ENCODE data around the gene UBE2QL1. TPM values are rescaled to one million over a fixed set of nuclear protein-coding genes. Genes with fewer than 3 reads are reported as not detected.

UBE2QL1 gene
- total RNA-seq, 2 donors from 2014 or later = not detected

- H3K27me3 Mint-ChIP-seq = peaks cover 48% of the 10 kb centered on the region
- H3K27ac Mint-ChIP-seq = no peak overlapping the region
- no peak for ATAC-seq (replicated peaks)
- H3K36me3 Mint-ChIP-seq (ENCODE audit: low read depth) = no peaks in the 10 kb centered on the region
- no peaks in the 10 kb centered on the region for H3K9me3 Mint-ChIP-seq
- H3K4me1 Mint-ChIP-seq = peaks cover 4% of the 10 kb centered on the region
- H3K4me3 Mint-ChIP-seq = no peak overlapping the region
These were observed 41.1 kb downstream of the UBE2QL1 start for GRCh38 chr5:6489643-6490185.

DNA sequence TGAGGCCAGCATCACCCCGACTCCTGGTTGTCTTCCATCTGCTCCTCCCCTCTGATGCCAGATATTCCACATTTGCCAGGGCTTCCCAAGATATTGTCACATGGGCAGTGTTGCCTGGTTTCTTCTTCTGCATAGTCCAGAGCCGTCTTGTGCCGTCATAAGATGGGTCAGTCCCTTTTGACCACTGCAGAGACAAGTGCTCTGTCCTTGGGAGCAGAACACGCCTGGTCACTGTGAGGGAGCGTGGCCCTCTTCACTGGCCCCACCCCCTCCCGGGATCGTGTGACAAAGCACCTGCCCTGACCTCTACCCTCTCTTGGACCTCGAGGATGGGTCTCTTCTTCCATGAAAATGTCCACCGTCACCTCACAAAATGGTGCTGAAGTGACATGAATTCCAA lies 41.6 kb downstream of the UBE2QL1 start:
- Mint-ChIP-seq H3K36me3 (ENCODE audit: low read depth) (no peaks in the 10 kb centered on the region), H3K4me1 (peaks cover 4% of the 10 kb centered on the region), H3K27ac (no peak overlapping the region), H3K27me3 (peaks cover 45% of the 10 kb centered on the region), H3K4me3 (no peak overlapping the region), H3K9me3 (no peaks in the 10 kb centered on the region)
- ATAC-seq (replicated peaks) = no peak

GRCh38 chr5:6490693-6491092 lies 42.0 kb downstream of the UBE2QL1 start:
- no peak overlapping the region for H3K4me3 Mint-ChIP-seq

DNA sequence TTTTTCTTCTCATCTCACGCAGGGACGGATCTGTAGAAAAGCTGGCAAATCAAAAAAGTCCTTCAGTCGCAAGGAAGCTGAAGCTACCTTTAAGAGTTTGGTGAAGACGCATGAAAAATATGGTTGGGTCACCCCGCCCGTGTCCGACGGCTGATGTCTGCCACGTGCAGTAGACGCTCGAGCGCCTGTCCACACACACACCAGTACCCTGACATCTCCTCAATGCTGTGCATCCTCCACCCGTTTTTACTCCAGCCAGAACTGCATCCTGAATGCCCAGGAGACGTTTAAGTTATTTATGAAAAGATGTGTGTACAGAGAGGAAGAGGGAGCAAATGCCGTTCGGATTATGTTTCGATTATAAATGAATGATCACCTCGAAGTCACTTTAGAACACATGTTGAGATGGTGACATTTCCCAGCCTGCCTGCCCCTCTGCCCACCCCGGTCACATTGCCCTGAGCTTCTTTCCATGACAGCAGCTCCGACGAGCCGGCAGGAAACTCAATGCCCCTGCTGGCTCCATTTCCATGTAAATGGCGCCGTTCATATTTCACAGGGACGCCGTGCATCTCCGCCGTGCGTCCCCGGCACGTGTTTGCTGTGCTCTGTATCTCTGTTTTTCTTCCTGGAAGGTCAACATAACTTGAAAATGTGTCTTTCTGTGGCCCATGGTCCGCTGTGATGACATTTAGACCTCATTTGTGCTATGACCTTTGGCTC lies 42.7 kb downstream of the UBE2QL1 start:
- H3K4me1 Mint-ChIP-seq = peaks cover 7% of the 10 kb centered on the region
- ATAC-seq (replicated peaks) = no peak
- peaks cover 48% of the 10 kb centered on the region for H3K27me3 Mint-ChIP-seq
- no peak overlapping the region for H3K27ac Mint-ChIP-seq
- no peaks in the 10 kb centered on the region for H3K9me3 Mint-ChIP-seq
- no peak overlapping the region for H3K4me3 Mint-ChIP-seq
- no peaks in the 10 kb centered on the region for H3K36me3 Mint-ChIP-seq (ENCODE audit: low read depth)

More at GRCh38 chr5:6490693-6491092, 42.0 kb downstream of the UBE2QL1 start:
- Mint-ChIP-seq H3K36me3 (ENCODE audit: low read depth) (no peaks in the 10 kb centered on the region), H3K9me3 (no peaks in the 10 kb centered on the region), H3K27ac (no peak overlapping the region), H3K27me3 (peaks cover 47% of the 10 kb centered on the region), H3K4me1 (peaks cover 4% of the 10 kb centered on the region)
- no peak for ATAC-seq (replicated peaks)

DNA sequence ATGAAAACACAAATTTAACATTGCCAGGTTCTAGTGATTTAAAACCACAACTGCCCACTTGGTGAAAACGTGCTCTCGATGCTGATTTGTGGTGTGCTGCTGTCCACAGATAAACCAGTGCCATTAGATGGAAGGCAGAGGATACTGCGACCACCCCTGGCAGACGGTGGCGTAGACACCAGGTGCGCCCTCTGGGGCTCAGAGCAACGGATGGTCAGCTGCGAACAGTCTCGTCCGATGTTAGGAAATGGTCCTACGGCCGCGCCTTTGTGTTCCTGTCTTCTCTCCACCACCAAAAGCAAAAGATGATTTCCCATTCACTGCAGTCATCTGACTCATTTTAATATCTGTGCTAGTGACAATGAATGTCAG lies 43.2 kb downstream of the UBE2QL1 start:
- H3K36me3 Mint-ChIP-seq (ENCODE audit: low read depth) = no peaks in the 10 kb centered on the region
- no peaks in the 10 kb centered on the region for H3K9me3 Mint-ChIP-seq
- peaks cover 47% of the 10 kb centered on the region for H3K27me3 Mint-ChIP-seq
- H3K4me1 Mint-ChIP-seq = peaks cover 12% of the 10 kb centered on the region
- H3K27ac Mint-ChIP-seq = no peak overlapping the region
- no peak overlapping the region for H3K4me3 Mint-ChIP-seq
- ATAC-seq (replicated peaks) = no peak

DNA sequence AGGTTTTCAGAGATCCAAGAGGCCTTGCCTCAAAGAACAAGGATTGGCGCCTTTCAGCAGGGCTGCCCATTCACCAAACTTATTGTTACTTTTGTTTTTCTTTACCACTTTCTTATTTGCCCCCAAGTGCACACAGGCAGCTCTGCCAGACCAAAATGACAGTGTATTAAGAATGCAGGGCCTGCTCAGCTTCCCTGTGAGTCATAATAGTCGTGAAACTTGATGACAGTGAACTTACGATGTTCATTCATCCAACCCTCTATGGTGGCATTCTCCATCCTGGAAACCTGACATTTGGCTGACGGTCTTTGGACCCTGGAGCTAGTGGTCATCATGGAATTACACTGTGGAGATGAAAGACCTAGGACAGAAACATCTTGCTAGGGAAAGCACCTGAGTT lies 44.3 kb downstream of the UBE2QL1 start:
- peak; percentile 38 for ATAC-seq (replicated peaks)

DNA sequence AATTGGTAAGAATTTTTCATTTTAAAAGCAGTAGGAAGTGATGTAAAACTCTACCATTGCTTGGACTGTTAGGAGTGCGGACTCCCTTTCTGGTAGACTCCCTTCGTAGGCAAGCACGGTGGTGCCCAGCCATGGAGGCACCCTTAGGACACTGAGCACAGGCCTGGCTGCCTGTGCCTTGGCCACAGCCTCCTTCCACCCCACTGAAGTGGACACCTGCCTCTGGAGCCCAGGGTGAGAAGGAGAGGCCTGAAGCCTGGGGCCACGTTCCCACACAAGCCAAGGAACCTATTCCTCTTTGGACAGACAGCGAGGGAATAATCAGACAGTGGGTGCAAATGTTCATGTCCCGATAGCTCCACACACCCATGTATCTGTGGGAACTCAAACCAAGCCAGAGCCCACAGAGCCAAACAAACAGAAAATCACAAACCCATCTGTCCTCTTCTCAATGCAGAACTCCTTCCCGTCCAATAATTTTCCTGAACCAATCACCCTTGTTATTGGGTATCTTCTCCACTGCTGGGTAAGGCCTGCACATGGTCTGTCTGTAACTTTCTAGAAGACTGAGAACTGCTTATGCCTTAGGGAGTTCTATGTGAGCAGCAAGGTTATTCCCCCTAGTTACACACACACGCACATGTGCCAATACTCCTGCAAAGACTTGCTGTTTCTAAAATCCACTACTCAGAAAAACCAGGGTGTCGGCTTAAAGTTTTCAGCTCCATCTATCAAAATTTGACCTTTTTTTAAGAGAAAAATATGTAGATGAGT lies 45.2 kb downstream of the UBE2QL1 start:
- Mint-ChIP-seq H3K27me3 (peaks cover 45% of the 10 kb centered on the region), H3K9me3 (no peaks in the 10 kb centered on the region), H3K36me3 (ENCODE audit: low read depth) (no peaks in the 10 kb centered on the region), H3K27ac (no peak overlapping the region), H3K4me3 (no peak overlapping the region), H3K4me1 (peaks cover 12% of the 10 kb centered on the region)
- ATAC-seq (replicated peaks) = no peak

More for the DNA sequence above, 44.3 kb downstream of the UBE2QL1 start:
- peaks cover 42% of the 10 kb centered on the region for H3K27me3 Mint-ChIP-seq
- peaks cover 12% of the 10 kb centered on the region for H3K4me1 Mint-ChIP-seq
- no peak overlapping the region for H3K27ac Mint-ChIP-seq
- H3K36me3 Mint-ChIP-seq (ENCODE audit: low read depth) = no peaks in the 10 kb centered on the region
- H3K4me3 Mint-ChIP-seq = no peak overlapping the region
- no peaks in the 10 kb centered on the region for H3K9me3 Mint-ChIP-seq

DNA sequence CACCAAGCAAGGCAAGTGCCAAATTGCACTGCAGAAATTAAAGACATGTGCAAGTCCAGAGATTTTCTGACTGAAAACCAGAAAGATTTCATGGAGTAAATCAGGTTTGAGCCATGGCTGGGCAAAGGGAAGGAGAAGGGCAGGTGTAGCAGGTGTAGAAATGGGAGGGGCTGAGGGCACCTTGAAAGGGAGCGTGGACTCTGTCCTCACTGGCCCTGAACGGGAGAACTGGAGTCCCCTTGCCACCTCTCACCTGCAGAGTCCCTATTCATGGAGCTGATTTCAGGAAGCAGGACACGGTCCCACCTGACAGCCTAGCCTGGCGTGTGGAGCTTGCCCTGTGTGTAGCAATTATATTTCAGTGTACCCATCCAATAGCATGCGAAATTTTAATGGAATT lies 46.3 kb downstream of the UBE2QL1 start:
- ATAC-seq (replicated peaks) = no peak
- peaks cover 43% of the 10 kb centered on the region for H3K27me3 Mint-ChIP-seq
- no peaks in the 10 kb centered on the region for H3K36me3 Mint-ChIP-seq (ENCODE audit: low read depth)
- no peak overlapping the region for H3K4me3 Mint-ChIP-seq
- H3K9me3 Mint-ChIP-seq = no peaks in the 10 kb centered on the region
- peaks cover 12% of the 10 kb centered on the region for H3K4me1 Mint-ChIP-seq
- H3K27ac Mint-ChIP-seq = no peak overlapping the region

DNA sequence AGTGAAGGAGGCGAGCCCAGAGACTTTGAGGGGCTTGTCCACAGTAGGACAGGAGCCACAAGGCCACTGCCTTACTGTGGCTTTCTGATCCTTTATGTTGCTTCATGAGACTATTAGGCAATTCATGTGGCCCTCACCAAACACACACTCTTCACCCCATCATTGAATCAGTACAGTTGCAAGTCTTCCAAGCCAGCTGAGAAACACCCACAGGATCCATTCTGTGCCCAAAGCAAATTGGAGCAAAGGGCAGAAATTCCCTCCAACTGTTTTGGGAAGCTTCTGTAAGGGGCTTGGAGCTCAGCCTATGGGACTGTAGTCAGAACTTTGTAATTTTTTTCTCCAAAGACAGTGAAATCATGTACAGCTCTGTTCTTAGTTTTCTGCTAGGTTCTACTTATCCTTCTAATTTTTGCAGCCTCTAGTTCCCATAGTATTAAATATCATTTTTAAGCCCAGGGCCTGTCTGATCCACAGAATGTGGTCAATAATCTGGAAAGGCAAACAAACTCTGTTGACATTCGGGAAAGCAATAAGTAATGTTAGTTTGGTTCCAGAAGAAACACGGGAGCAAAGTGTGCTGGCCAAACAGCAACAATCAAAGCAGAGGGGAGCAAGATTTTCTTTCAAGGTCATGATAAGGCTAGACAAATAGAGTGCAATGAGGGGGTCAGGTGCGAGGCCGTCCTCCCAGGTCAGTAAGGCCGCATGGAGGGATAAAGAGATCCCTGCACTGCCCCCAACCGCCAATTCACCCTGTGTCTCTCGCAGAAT lies 47.0 kb downstream of the UBE2QL1 start:
- H3K4me3 Mint-ChIP-seq = no peak overlapping the region
- peaks cover 43% of the 10 kb centered on the region for H3K27me3 Mint-ChIP-seq
- peak overlapping the region; percentile 62 for H3K27ac Mint-ChIP-seq
- H3K4me1 Mint-ChIP-seq = peaks cover 12% of the 10 kb centered on the region
- no peaks in the 10 kb centered on the region for H3K9me3 Mint-ChIP-seq
- no peak for ATAC-seq (replicated peaks)
- H3K36me3 Mint-ChIP-seq (ENCODE audit: low read depth) = no peaks in the 10 kb centered on the region

GRCh38 chr5:6496207-6496584 lies 47.5 kb downstream of the UBE2QL1 start:
- peak overlapping the region; percentile 33 for H3K4me3 Mint-ChIP-seq
- H3K27me3 Mint-ChIP-seq = peaks cover 45% of the 10 kb centered on the region
- ATAC-seq (replicated peaks) = peak; percentile 87
- H3K9me3 Mint-ChIP-seq = peaks cover 4% of the 10 kb centered on the region
- peak overlapping the region; percentile 62 for H3K27ac Mint-ChIP-seq
- no peaks in the 10 kb centered on the region for H3K36me3 Mint-ChIP-seq (ENCODE audit: low read depth)
- peaks cover 12% of the 10 kb centered on the region for H3K4me1 Mint-ChIP-seq

DNA sequence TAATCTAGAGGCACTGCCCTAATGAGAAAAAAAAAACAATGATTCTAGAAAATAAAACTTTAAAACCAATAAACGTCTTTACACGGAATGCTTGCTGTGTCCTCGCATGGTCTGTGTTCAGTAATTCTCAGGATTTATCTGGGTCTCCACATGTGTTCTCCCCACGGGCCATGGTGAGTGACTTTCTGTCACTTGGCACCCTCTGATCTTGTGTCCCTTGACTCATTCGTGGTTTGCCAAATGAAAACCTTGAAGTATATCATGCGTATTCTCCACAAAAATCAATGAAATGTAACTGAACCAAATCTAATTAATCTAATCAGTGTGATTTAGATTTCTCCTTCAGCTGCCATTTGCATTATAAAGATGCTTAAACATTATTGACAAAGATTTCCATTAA lies 48.0 kb downstream of the UBE2QL1 start:
- ATAC-seq (replicated peaks) = peak; percentile 58
- Mint-ChIP-seq H3K27ac (peak overlapping the region; percentile 62), H3K27me3 (peaks cover 45% of the 10 kb centered on the region)

DNA sequence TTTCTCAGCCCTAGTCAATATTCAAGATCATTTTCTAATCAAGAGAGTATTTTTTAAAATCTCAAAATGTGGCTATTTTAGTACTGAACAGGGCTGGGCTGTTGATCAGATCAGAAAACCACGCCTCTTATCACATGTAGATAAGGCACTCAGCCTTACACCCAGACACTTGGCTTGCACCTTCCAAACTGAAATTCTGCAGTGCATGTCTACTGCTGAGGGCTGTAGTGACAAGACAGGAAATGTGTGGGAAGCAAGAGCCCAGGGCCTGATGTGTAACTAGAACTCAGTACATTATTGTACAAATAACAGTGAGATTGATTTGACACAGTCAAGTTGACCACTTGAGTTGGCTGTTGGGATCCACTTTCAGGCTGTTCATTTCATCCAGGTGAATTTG lies 48.6 kb downstream of the UBE2QL1 start:
- peaks cover 12% of the 10 kb centered on the region for H3K4me1 Mint-ChIP-seq
- H3K4me3 Mint-ChIP-seq = no peak overlapping the region
- H3K36me3 Mint-ChIP-seq (ENCODE audit: low read depth) = no peaks in the 10 kb centered on the region
- H3K27ac Mint-ChIP-seq = no peak overlapping the region
- peaks cover 5% of the 10 kb centered on the region for H3K9me3 Mint-ChIP-seq
- H3K27me3 Mint-ChIP-seq = peaks cover 41% of the 10 kb centered on the region
- peak; percentile 37 for ATAC-seq (replicated peaks)

More for the DNA sequence above, 48.0 kb downstream of the UBE2QL1 start:
- H3K36me3 Mint-ChIP-seq (ENCODE audit: low read depth) = no peaks in the 10 kb centered on the region
- peaks cover 5% of the 10 kb centered on the region for H3K9me3 Mint-ChIP-seq
- H3K4me1 Mint-ChIP-seq = peaks cover 12% of the 10 kb centered on the region
- H3K4me3 Mint-ChIP-seq = peak overlapping the region; percentile 33

DNA sequence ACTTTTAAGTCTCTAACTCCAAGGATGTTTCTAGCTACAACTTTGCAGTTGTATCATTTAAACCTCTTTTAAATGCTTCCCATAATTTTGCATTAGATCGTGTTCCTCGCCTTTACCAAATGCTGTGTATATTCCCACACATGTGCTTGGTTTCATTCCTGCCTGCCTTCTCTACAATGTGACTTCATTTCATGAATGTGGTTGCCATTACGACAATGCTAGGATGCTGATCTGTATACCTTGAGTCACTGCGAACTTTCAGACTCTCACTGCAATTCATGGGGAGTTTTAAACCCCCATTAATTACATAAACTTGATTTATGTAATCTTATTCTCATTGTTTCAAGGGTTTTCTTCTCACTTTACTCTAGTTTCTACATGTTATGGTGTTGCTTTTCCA lies 50.3 kb downstream of the UBE2QL1 start:
- no peaks in the 10 kb centered on the region for H3K36me3 Mint-ChIP-seq (ENCODE audit: low read depth)
- no peak overlapping the region for H3K27ac Mint-ChIP-seq
- H3K4me3 Mint-ChIP-seq = no peak overlapping the region
- peaks cover 42% of the 10 kb centered on the region for H3K27me3 Mint-ChIP-seq
- H3K9me3 Mint-ChIP-seq = peaks cover 5% of the 10 kb centered on the region
- peaks cover 8% of the 10 kb centered on the region for H3K4me1 Mint-ChIP-seq
- peak; percentile 24 for ATAC-seq (replicated peaks)

GRCh38 chr5:6501701-6502100 lies 53.0 kb downstream of the UBE2QL1 start:
- Mint-ChIP-seq H3K4me3 (no peak overlapping the region), H3K4me1 (peaks cover 1% of the 10 kb centered on the region), H3K27me3 (peaks cover 41% of the 10 kb centered on the region), H3K36me3 (ENCODE audit: low read depth) (no peaks in the 10 kb centered on the region), H3K27ac (no peak overlapping the region), H3K9me3 (peaks cover 5% of the 10 kb centered on the region)
- ATAC-seq (replicated peaks) = no peak

Data from activated T-helper 17 cell treated with anti-CD3 and anti-CD28 coated beads, Interleukin-2, amount 50 U/mL, for 72 hours (primary cell).